Ectodermal cell (in vitro differentiated cells): ENCODE measurements around the gene ADIRF.
"Not testable (repeated sequence)": the region's sequence is repeated elsewhere in the genome, so short reads cannot be mapped to it uniquely, and the experiment has no call there.

Source experiments
- H3K27ac ChIP-seq: 2 replicates; pipeline ENCODE4 v1.7.0; 2013; ENCODE audit warnings: mild to moderate bottlenecking, low read depth, low read length; ENCODE audit not compliant: insufficient read depth, poor library complexity, severe bottlenecking
- H3K27me3 ChIP-seq: 2 replicates; pipeline ENCODE4 v1.7.0; 2013; ENCODE audit warnings: mild to moderate bottlenecking, low read length; ENCODE audit not compliant: insufficient read depth, control insufficient read depth, poor library complexity, severe bottlenecking
- H3K36me3 ChIP-seq: one replicate; pipeline ENCODE4 v1.7.0; 2013; ENCODE audit warnings: low read length; ENCODE audit not compliant: control insufficient read depth, insufficient read depth
- H3K4me1 ChIP-seq: one replicate; pipeline ENCODE4 v1.7.0; 2013; ENCODE audit warnings: low read length; ENCODE audit not compliant: control insufficient read depth, insufficient read depth
- H3K4me3 ChIP-seq: 2 replicates; pipeline ENCODE4 v1.7.0; 2013; ENCODE audit warnings: low read depth, low read length, control low read depth; ENCODE audit not compliant: insufficient read depth
- H3K9me3 ChIP-seq: 2 replicates; pipeline ENCODE4 v1.7.0; 2013; ENCODE audit warnings: mild to moderate bottlenecking, low read length, moderate library complexity; ENCODE audit not compliant: control insufficient read depth
- WGBS, 2 experiments: methylation state at CpG; one replicate each; pipeline ENCODE4 v1.1.7; 2013; ENCODE audit warnings: missing lambda C conversion rate in 2 of 2; 5-methylcytosine and 5-hydroxymethylcytosine counted together

The ADIRF gene

DNA sequence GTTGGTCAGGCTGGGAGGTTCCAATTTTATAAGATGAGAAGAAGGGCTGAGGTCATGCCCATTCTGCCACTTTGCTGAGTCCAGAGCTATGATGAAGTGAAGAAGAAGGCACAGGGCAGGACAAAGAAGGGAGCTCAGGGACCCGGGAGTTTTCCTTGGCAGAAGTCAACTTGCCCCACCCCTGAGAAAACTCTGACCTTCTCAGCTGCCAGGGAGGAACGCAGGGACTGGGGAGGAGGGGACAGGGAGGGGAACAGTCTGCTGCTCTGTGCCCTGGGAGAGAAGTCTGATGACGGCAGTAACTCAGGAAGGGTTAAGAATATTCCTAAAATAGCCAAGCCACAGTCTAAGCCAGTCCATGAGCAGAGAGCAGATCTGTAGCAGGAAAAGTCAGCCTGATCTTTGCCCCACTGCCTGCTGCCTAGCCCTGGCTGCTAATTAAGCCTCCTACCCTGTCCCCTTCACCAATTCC lies 11.7 kb downstream of the ADIRF start:
- H3K4me3 ChIP-seq = no peak overlapping the region
- no peaks in the 10 kb centered on the region for H3K4me1 ChIP-seq
- WGBS, 2 experiments = 66 to 68% methylated on average over 3 of the region's 3 CpGs
- H3K27me3 ChIP-seq = no peaks in the 10 kb centered on the region
- H3K27ac ChIP-seq = no peak overlapping the region
- no peaks in the 10 kb centered on the region for H3K9me3 ChIP-seq
- no peaks in the 10 kb centered on the region for H3K36me3 ChIP-seq

DNA sequence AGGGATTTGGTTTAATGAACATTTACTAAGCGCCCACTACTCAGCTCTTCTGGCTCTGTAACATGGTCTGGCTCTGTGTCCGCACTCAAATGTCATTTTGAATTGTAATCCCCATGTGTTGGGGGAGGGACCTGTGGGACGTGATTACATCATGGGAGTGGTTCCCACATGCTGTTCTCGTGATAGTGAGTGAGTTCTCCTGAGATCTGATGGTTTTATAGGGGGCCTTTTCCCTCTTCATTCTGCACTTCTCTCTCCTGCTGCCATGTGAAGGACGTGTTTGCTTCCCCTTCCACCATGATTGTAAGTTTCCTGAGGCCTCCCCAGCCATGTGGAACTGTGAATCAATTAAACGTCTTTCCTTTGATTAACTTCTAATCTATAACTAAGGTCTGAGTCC lies 12.7 kb downstream of the ADIRF start:
- WGBS, 2 experiments = 78 to 89% methylated on average over 6 of the region's 6 CpGs
- H3K4me3 ChIP-seq, H3K4me1 ChIP-seq, H3K9me3 ChIP-seq, H3K36me3 ChIP-seq, H3K27ac ChIP-seq, H3K27me3 ChIP-seq: not testable (repeated sequence)

DNA sequence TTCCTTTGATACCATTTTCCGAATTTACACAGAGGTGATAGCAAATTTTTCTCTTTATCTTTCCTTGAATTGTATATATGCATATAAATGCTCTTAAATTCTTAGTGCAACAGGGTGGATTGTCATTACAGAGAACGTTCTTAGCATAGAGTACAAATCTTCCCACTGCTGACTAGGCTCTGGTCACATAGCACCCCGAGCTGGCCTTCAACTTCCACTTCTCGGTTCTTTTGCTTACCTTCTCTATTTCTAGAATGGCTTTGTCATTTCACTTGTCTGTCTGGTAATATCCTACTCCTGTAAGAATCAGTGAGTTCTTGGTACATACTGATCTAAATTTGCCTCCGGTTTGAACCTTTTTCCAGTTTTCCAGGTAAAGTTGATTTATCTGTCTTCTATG lies 13.4 kb downstream of the ADIRF start:
- Histone ChIP-seq H3K4me3 (no peak overlapping the region), H3K9me3 (no peaks in the 10 kb centered on the region), H3K27me3 (no peaks in the 10 kb centered on the region), H3K4me1 (no peaks in the 10 kb centered on the region), H3K36me3 (no peaks in the 10 kb centered on the region), H3K27ac (no peak overlapping the region)
- WGBS, 2 experiments = 90 to 93% methylated on average over 4 of the region's 5 CpGs

DNA sequence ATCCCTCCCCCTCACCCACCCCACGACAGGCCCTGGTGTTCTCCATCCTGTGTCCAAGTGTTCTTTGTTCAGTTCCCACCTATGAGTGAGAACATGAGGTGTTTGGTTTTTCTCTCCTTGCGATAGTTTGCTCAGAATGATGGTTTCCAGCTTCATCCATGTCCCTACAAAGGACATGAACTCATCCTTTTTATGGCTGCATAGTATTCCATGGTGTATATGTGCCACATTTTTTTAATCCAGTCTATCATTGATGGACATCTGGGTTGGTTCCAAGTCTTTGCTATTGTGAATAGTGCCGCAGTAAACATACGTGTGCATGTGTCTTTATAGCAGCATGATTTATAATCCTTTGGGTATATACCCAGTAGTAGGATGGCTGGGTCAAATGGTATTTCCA lies 16.2 kb downstream of the ADIRF start:
- not testable (repeated sequence) for H3K9me3 ChIP-seq, H3K36me3 ChIP-seq, H3K27ac ChIP-seq, H3K4me3 ChIP-seq, H3K4me1 ChIP-seq, H3K27me3 ChIP-seq
- 79 to 100% methylated on average over 2 to 3 of the region's 4 CpGs for WGBS, 2 experiments

DNA sequence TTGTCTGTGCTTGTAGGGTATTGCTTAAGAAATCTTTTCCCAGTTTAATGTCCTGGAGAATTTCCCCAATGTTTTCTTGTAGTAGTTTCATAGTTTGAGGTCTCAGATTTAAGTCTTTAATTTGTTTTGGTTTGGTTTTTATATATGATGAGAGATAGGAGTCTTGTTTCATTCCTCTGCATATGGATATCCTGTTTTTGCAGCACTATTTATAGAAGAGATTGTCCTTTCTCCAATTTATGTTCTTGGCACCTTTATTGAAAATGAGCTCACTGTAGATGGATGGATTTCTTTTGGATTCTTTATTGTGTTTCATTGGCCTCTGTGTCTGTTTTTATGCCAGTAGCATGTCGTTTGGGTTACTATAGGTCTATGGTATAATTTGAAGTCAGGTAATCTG lies 20.2 kb downstream of the ADIRF start:
- H3K9me3 ChIP-seq = no peaks in the 10 kb centered on the region
- WGBS, 2 experiments = 79% methylated on average over 1 of the region's 1 CpG
- H3K36me3 ChIP-seq = no peaks in the 10 kb centered on the region
- H3K4me3 ChIP-seq = no peak overlapping the region
- H3K4me1 ChIP-seq = no peaks in the 10 kb centered on the region
- H3K27me3 ChIP-seq = no peaks in the 10 kb centered on the region
- no peak overlapping the region for H3K27ac ChIP-seq

DNA sequence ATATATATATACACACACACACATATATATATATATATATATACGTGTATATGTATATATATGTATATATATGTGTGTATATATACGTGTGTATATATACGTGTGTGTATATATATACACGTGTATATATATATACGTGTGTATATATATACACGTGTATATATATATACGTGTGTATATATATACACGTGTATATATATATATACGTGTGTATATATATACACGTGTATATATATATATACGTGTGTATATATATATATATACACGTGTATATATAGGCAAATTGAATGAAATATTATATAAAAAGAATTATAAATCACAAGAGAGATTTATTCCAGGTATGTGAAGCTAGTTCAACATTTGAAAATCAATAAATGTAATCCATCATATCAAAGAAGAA lies 23.1 kb downstream of the ADIRF start:
- WGBS, 2 experiments = no CpG with 5 or more reads among the region's 12 CpGs
- H3K4me3 ChIP-seq, H3K27ac ChIP-seq, H3K27me3 ChIP-seq, H3K36me3 ChIP-seq, H3K4me1 ChIP-seq, H3K9me3 ChIP-seq: not testable (repeated sequence)

DNA sequence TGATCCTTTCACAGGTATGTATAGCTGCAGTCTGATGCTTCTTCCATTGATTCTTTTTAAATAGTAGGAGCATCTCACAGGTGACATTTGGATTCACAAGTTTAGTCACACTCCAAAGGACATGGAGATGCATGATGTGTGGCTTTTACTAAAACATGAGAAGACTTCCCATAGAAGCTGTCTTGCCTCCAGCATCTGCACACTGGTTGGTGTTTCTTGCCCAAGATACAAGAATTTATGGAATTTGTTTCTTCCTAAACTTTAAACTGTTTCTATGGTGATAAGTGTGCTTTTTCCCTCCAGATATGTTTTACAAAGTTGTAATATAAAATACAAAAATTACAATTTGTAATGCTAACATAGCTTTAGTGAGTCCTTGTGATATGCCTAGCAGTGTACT lies 24.2 kb downstream of the ADIRF start:
- H3K27ac ChIP-seq = no peak overlapping the region
- H3K27me3 ChIP-seq = no peaks in the 10 kb centered on the region
- no peaks in the 10 kb centered on the region for H3K9me3 ChIP-seq
- no peaks in the 10 kb centered on the region for H3K36me3 ChIP-seq
- no peaks in the 10 kb centered on the region for H3K4me1 ChIP-seq
- H3K4me3 ChIP-seq = no peak overlapping the region

DNA sequence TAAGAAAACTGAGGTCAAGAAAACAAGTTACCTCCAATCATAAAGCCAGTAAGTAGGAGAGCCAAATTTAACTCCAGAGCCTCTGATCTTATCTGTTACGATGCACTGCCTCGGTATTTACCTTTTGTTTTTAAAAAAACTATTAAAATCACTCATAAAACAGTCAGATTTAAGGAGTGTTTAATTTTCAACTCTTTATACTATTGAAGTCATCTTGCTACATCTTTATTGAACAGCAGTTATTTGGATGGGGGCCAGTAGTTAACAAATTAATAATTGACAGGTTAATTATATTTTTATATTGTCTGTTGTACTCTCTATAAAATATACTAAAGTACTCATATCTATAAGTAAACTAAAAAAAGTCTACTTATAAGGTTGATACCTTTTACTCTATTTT lies 24.6 kb downstream of the ADIRF start:
- Histone ChIP-seq H3K4me3 (no peak overlapping the region), H3K4me1 (no peaks in the 10 kb centered on the region), H3K27me3 (no peaks in the 10 kb centered on the region), H3K27ac (no peak overlapping the region), H3K9me3 (no peaks in the 10 kb centered on the region), H3K36me3 (no peaks in the 10 kb centered on the region)
- WGBS, 2 experiments = 89% methylated on average over 2 of the region's 2 CpGs; no CpG with 5 or more reads in 1 of the 2 experiments

DNA sequence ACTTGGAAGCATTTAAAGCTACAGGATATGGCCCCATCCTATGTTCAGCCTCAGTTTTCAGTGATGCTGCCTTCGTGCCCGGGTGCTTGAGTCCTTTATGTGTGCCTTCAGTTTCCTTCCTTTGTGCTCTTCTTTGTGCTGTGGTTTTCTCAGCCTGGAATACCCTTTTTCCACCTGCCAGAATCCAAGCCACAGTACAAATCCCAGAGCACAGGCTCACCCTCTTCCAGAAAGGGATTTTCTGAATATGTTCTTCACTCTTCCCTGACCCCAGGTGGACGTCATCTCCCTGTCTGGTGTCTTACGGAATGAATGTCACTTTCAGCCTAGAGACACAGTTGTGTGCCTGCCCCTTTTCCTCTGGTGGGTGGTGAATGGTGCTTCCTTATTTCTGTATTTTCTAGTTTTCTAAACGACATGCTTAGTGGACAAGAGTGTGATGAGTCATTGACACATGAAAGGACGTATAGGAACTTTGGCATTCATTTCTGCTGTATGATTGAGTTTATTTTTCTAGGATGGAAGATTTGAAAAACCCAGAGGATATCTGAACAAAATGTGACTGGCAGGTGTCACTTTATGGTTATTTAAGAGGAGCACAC lies 31.6 kb downstream of the ADIRF start:
- 91 to 92% methylated on average over 6 of the region's 6 CpGs for WGBS, 2 experiments
- not testable (repeated sequence) for H3K27ac ChIP-seq, H3K27me3 ChIP-seq, H3K36me3 ChIP-seq, H3K4me1 ChIP-seq, H3K4me3 ChIP-seq, H3K9me3 ChIP-seq

DNA sequence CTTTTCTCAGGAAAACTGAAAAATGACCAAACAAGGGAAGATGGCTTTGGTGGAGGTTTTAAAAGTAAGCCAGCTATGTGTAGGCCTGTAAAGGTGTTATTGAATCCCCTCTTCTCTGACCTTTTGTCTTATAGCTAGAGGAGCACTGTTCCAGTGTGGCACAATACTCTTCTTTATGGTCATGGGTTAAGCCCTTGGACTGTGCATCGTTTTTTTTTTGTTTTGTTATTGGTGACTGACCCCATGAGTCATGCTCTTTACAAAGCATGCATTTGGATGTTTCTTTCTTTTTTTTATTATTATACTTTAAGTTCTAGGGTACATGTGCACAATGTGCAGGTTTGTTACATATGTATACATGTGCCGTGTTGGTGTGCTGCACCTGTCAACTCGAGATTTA lies 32.2 kb downstream of the ADIRF start:
- no peak overlapping the region for H3K27ac ChIP-seq
- H3K4me1 ChIP-seq = no peaks in the 10 kb centered on the region
- H3K9me3 ChIP-seq = no peaks in the 10 kb centered on the region
- H3K36me3 ChIP-seq = no peaks in the 10 kb centered on the region
- 88 to 100% methylated on average over 1 to 3 of the region's 3 CpGs for WGBS, 2 experiments
- H3K4me3 ChIP-seq = no peak overlapping the region
- H3K27me3 ChIP-seq = no peaks in the 10 kb centered on the region

DNA sequence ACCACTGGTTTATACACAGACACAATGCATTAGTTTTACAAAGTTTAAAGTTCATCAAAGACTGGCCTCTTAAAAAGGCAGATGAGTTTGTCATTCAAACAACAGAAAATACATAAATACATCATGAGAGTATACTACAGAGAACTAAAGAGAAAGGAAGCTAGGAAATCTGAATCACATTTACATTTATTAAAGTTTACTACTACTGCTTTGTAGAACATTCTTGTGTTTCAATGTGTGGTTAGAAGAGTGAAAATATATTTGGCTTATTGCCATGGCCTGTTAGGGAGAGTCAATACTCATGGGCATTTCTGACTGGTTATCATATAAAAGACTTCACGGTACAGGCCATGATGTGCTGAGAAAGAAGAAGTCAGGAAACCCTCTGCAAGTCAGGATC lies 38.8 kb downstream of the ADIRF start:
- not testable (repeated sequence) for H3K27ac ChIP-seq, H3K9me3 ChIP-seq, H3K36me3 ChIP-seq, H3K27me3 ChIP-seq, H3K4me1 ChIP-seq, H3K4me3 ChIP-seq
- WGBS, 2 experiments = no CpG with 5 or more reads among the region's 1 CpG
